Loucy (cell line): ENCODE results near the gene PPHLN1.

Source experiments
- H2AFZ ChIP-seq: fragments of 200-600 bp; sonication (generic); 2 replicates; pipeline ENCODE4 v1.6.0; 2016; ENCODE audit warnings: antibody characterized with exemption, mild to moderate bottlenecking, low read length, moderate library complexity
- H3F3A ChIP-seq: fragments of 200-600 bp; 2 replicates; pipeline ENCODE4 v1.6.0; 2016; ENCODE audit warnings: antibody characterized with exemption, low read depth, mild to moderate bottlenecking
- H3K27me3 ChIP-seq: fragments of 200-600 bp; sonication (generic); 2 replicates; pipeline ENCODE4 v1.6.1; 2014; ENCODE audit warnings: low read length, mild to moderate bottlenecking; ENCODE audit not compliant: insufficient read depth, poor library complexity, severe bottlenecking
- H3K36me3 ChIP-seq: fragments of 200-600 bp; sonication (generic); 2 replicates; pipeline ENCODE4 v1.6.1; 2016; ENCODE audit warnings: low read length; ENCODE audit not compliant: insufficient read depth
- H3K4me1 ChIP-seq: fragments of 200-600 bp; sonication (generic); 2 replicates; pipeline ENCODE4 v1.5.1; 2014; ENCODE audit warnings: low read length, mild to moderate bottlenecking; ENCODE audit not compliant: insufficient read depth, poor library complexity, severe bottlenecking
- H3K4me2 ChIP-seq: fragments of 200-600 bp; sonication (generic); 2 replicates; pipeline ENCODE4 v1.6.0; 2014; ENCODE audit warnings: antibody characterized with exemption, low read length, low read depth, mild to moderate bottlenecking; ENCODE audit not compliant: poor library complexity, severe bottlenecking
- H3K4me3 ChIP-seq: fragments of 200-600 bp; sonication (generic); 2 replicates; pipeline ENCODE4 v1.5.1; 2014; ENCODE audit warnings: low read length, mild to moderate bottlenecking, mixed read lengths; ENCODE audit not compliant: poor library complexity, severe bottlenecking
- H3K79me2 ChIP-seq: fragments of 200-600 bp; sonication (generic); 2 replicates; pipeline ENCODE4 v1.6.1; 2014; ENCODE audit warnings: low read length; ENCODE audit not compliant: insufficient read depth
- H3K9ac ChIP-seq: fragments of 200-600 bp; sonication (generic); 2 replicates; pipeline ENCODE4 v1.6.0; 2014; ENCODE audit warnings: mild to moderate bottlenecking, low read depth, low read length, moderate library complexity; ENCODE audit not compliant: poor library complexity, severe bottlenecking
- H3K9me2 ChIP-seq: fragments of 200-600 bp; sonication (generic); replicated peaks from 2 replicates; pipeline ENCODE4 v1.6.1; 2016; ENCODE audit warnings: low read depth, low read length, mixed read lengths
- H3K9me3 ChIP-seq: fragments of 200-600 bp; sonication (generic); 2 replicates; pipeline ENCODE4 v1.6.1; 2014; ENCODE audit warnings: mild to moderate bottlenecking, antibody characterized with exemption, low read length, low read depth; ENCODE audit not compliant: insufficient read depth
- H4K20me1 ChIP-seq: fragments of 200-600 bp; sonication (generic); 2 replicates; pipeline ENCODE4 v1.6.0; 2014; ENCODE audit warnings: antibody characterized with exemption, low read length, mild to moderate bottlenecking; ENCODE audit not compliant: insufficient read depth, poor library complexity, severe bottlenecking
- CTCF ChIP-seq: fragments of 200-600 bp; sonication (generic); conservative IDR thresholded peaks from 2 replicates; pipeline ENCODE4 v1.5.1; 2014; ENCODE audit warnings: mild to moderate bottlenecking, antibody characterized with exemption, low read length
- EZH2phosphoT487 ChIP-seq: fragments of 200-600 bp; IDR thresholded peaks from 2 replicates; pipeline ENCODE4 v1.6.1; 2018; ENCODE audit warnings: antibody characterized with exemption, mild to moderate bottlenecking, moderate library complexity, borderline replicate concordance

PPHLN1 gene

GRCh38 chr12:42309996-42310395, 16.0 kb upstream of the PPHLN1 start:
- no peak overlapping the region for H3K4me2 ChIP-seq
- no peaks in the 10 kb centered on the region for H3K79me2 ChIP-seq
- H4K20me1 ChIP-seq: no peaks in the 10 kb centered on the region
- TF ChIP-seq EZH2phosphoT487: no peak
- no peak for TF ChIP-seq CTCF
- H3F3A ChIP-seq: no peaks in the 10 kb centered on the region
- H3K4me1 ChIP-seq: no peaks in the 10 kb centered on the region
- no peaks in the 10 kb centered on the region for H3K27me3 ChIP-seq
- H3K9ac ChIP-seq: no peak overlapping the region
- H2AFZ ChIP-seq: no peak overlapping the region
- no peaks in the 10 kb centered on the region for H3K9me3 ChIP-seq
- H3K4me3 ChIP-seq: no peak overlapping the region
- H3K36me3 ChIP-seq: peaks cover 6% of the 10 kb centered on the region; the same call in 1 of the 2 replicates
- no peaks in the 10 kb centered on the region for H3K9me2 ChIP-seq

GRCh38 chr12:42315108-42315507, 10.9 kb upstream of the PPHLN1 start:
- H3K79me2 ChIP-seq: no peaks in the 10 kb centered on the region
- peaks cover 13% of the 10 kb centered on the region; the same call in 1 of the 2 replicates for H3K36me3 ChIP-seq
- no peaks in the 10 kb centered on the region for H4K20me1 ChIP-seq
- H3K27me3 ChIP-seq: no peaks in the 10 kb centered on the region
- H3K9ac ChIP-seq: no peak overlapping the region
- H3K4me1 ChIP-seq: no peaks in the 10 kb centered on the region
- TF ChIP-seq EZH2phosphoT487: no peak
- no peak for TF ChIP-seq CTCF
- no peak overlapping the region for H2AFZ ChIP-seq
- H3F3A ChIP-seq: no peaks in the 10 kb centered on the region
- H3K4me2 ChIP-seq: no peak overlapping the region
- H3K9me3 ChIP-seq: no peaks in the 10 kb centered on the region
- H3K9me2 ChIP-seq: no peaks in the 10 kb centered on the region
- H3K4me3 ChIP-seq: no peak overlapping the region

- Histone ChIP-seq H3K4me2 (no peak overlapping the region), H3K9ac (no peak overlapping the region), H3K27me3 (no peaks in the 10 kb centered on the region), H3K4me3 (no peak overlapping the region), H3K36me3 (peaks cover 5% of the 10 kb centered on the region; the same call in 1 of the 2 replicates), H3K9me3 (no peaks in the 10 kb centered on the region), H2AFZ (no peak overlapping the region), H3K4me1 (peaks cover 11% of the 10 kb centered on the region), H3K9me2 (no peaks in the 10 kb centered on the region), H4K20me1 (no peaks in the 10 kb centered on the region), H3F3A (no peaks in the 10 kb centered on the region), H3K79me2 (peaks cover 13% of the 10 kb centered on the region)
- TF ChIP-seq EZH2phosphoT487 (no peak), CTCF (no peak)
Measured at GRCh38 chr12:42320796-42321195, 5.2 kb upstream of the PPHLN1 start.
